Natural killer cell (primary cell): ENCODE measurements around the gene KRT13. TPM values are rescaled to one million over a fixed set of nuclear protein-coding genes. Genes with fewer than 3 reads are reported as not detected.

ENCODE experiments used
- ATAC-seq, 3 donors: fragments of 150-1000 bp in 2 of 3; fragments of 200-7000 bp in 1 of 3; cut with Tn5 transposase; 1 replicate in 1 of 3; 2 replicates in 2 of 3; pipeline ENCODE4 v1.10.0; 2021; ENCODE audit warnings: mild to moderate bottlenecking in 2 of 3, moderate library complexity in 2 of 3
- DNase-seq, 2 donors: peaks; one replicate each; pipeline versions ENCODE4 v3.0.0 to v3.0.0-alpha.2; 2013 to 2021; ENCODE audit warnings: mixed read lengths in 1 of 2
- H3K27ac ChIP-seq: one replicate; pipeline ENCODE4 v1.5.1; 2013; ENCODE audit warnings: mild to moderate bottlenecking, low read length
- H3K27me3 ChIP-seq: one replicate; pipeline ENCODE4 v1.6.1; 2013; ENCODE audit warnings: low read length; ENCODE audit not compliant: control insufficient read depth, insufficient read depth
- H3K36me3 ChIP-seq: one replicate; pipeline ENCODE4 v1.6.1; 2013; ENCODE audit warnings: low read length; ENCODE audit not compliant: control insufficient read depth, insufficient read depth
- H3K4me1 ChIP-seq: one replicate; pipeline ENCODE4 v1.6.1; 2013; ENCODE audit warnings: low read length; ENCODE audit not compliant: control insufficient read depth, insufficient read depth
- H3K4me3 ChIP-seq: one replicate; pipeline ENCODE4 v1.5.1; 2013; ENCODE audit warnings: low read length
- H3K9me3 ChIP-seq: one replicate; pipeline ENCODE4 v1.6.1; 2013; ENCODE audit warnings: low read length; ENCODE audit not compliant: control insufficient read depth, insufficient read depth
- H3K27ac Mint-ChIP-seq, 2 donors: one replicate each; pipeline ENCODE4 v1.8.0; 2022; ENCODE audit warnings: mild to moderate bottlenecking in 2 of 2, mixed read lengths in 2 of 2, moderate library complexity in 1 of 2
- H3K27me3 Mint-ChIP-seq, 2 donors: one replicate each; pipeline ENCODE4 v1.8.0; 2022; ENCODE audit warnings: low read depth in 2 of 2, mixed read lengths in 2 of 2
- H3K36me3 Mint-ChIP-seq: one replicate; pipeline ENCODE4 v1.8.0; 2022; ENCODE audit warnings: mixed read lengths
- H3K4me1 Mint-ChIP-seq, 2 donors: one replicate each; pipeline ENCODE4 v1.8.0; 2022; ENCODE audit warnings: mixed read lengths in 2 of 2
- H3K4me3 Mint-ChIP-seq: one replicate; pipeline ENCODE4 v1.8.0; 2022; ENCODE audit warnings: mild to moderate bottlenecking, moderate library complexity, mixed read lengths
- H3K9me3 Mint-ChIP-seq, 2 donors: one replicate each; pipeline ENCODE4 v1.8.0; 2022; ENCODE audit warnings: mixed read lengths in 2 of 2
- CTCF ChIP-seq: fragments of 200-600 bp; IDR thresholded peaks from one replicate; pipeline ENCODE4 v1.8.0; 2022; ENCODE audit warnings: antibody characterized with exemption
- WGBS: methylation state at CpG from one replicate; pipeline ENCODE4 v1.1.7; 2013; ENCODE audit warnings: missing lambda C conversion rate; ENCODE audit not compliant: insufficient coverage; 5-methylcytosine and 5-hydroxymethylcytosine counted together
- intact Hi-C: fragments of 100-400 bp; cut with micrococcal nuclease; formaldehyde crosslinking; loops from one replicate; pipeline ENCODE4 v1.14.2; 2022
- total RNA-seq, 4 donors: library from RNA; stranded (reverse); fragments of 120-200 nt in 1 of 4; gene quantifications; one replicate each; pipeline versions ENCODE4 v1.2.3 to v1.2.4, GENCODE V29; 2013 to 2022

Gene KRT13
- total RNA-seq, 3 donors from 2014 or later (not counting 1 experiment from before 2014, with no cell fraction given) = not detected

- H3K9me3 ChIP-seq = no peaks in the 10 kb centered on the region
- H3K4me3 ChIP-seq = no peak overlapping the region
- H3K9me3 Mint-ChIP-seq = no peaks in the 10 kb centered on the region
- DNase-seq (no peak), ATAC-seq (no peak)
- 66% methylated on average over 2 of the region's 4 CpGs for WGBS
- no peak overlapping the region for H3K4me3 Mint-ChIP-seq
- H3K27me3 ChIP-seq = peaks cover 15% of the 10 kb centered on the region
- intact Hi-C loops = no loop called here
- TF ChIP-seq CTCF = no peak
- H3K27ac Mint-ChIP-seq = no peak overlapping the region
- H3K4me1 Mint-ChIP-seq = peaks cover 0 to under 1% of the 10 kb centered on the region in 2 donors
- peaks cover 13% of the 10 kb centered on the region for H3K4me1 ChIP-seq
- no peaks in the 10 kb centered on the region for H3K36me3 Mint-ChIP-seq
- H3K27me3 Mint-ChIP-seq = peaks cover 8 to 18% of the 10 kb centered on the region in 2 donors
- no peaks in the 10 kb centered on the region for H3K36me3 ChIP-seq
- no peak overlapping the region for H3K27ac ChIP-seq
These were observed 17.8 kb upstream of the KRT13 start for GRCh38 chr17:41523225-41523593.

DNA sequence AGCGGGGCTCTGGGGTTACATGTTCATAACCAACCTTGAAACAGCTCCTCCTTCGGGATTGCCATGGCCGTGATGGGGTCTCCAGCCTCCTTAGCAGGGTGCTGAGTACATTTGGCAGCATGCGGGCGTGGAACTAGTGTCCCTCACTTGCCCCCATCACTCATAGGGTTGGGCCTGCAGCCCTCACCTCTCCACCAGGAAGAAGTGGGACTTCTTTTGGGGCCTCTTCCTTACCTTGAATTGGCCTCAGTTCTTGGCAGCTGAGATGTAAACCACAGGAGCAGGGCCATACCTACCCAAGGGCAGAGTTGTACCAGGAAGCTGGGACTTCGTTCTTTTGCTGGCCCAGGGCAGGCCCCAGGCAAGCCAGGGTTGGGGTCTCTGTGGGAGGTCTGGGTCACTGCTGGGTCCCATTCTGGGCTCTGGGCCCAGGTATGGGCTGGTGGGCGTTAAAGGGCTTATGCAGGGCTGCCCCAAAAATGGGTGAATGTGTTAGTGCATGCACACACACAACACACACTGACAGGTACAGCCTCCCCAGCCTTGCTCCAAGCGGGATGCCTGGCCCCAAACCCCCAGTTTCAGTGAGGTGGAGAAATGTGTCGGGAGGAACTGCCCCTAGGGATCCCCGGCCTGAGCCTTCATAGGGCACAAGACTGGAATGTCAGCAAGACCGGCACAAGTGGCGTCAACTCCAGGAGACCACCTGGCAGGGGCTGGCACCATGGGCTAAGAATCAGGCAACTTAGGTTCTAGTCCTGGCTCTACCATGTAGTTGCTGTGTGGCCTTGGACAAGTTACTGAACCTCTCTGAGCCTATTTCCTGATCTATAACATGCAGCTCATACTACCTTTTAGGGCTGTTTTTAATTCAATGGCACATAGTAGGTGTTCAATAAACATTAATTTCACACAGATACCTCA lies 17.2 kb upstream of the KRT13 start:
- H3K36me3 ChIP-seq = no peaks in the 10 kb centered on the region
- intact Hi-C loops = no loop called here
- Mint-ChIP-seq H3K27me3 (peaks cover 6 to 16% of the 10 kb centered on the region in 2 donors), H3K36me3 (no peaks in the 10 kb centered on the region), H3K4me1 (no peaks in the 10 kb centered on the region), H3K4me3 (no peak overlapping the region), H3K9me3 (no peaks in the 10 kb centered on the region), H3K27ac (no peak overlapping the region)
- DNase-seq (no peak), ATAC-seq (no peak)
- no peak overlapping the region for H3K27ac ChIP-seq
- H3K9me3 ChIP-seq = no peaks in the 10 kb centered on the region
- peaks cover 9% of the 10 kb centered on the region for H3K27me3 ChIP-seq
- 87% methylated on average over 11 of the region's 12 CpGs for WGBS
- peaks cover 7% of the 10 kb centered on the region for H3K4me1 ChIP-seq
- no peak for TF ChIP-seq CTCF
- no peak overlapping the region for H3K4me3 ChIP-seq

GRCh38 chr17:41521574-41522261 lies 16.3 kb upstream of the KRT13 start:
- Mint-ChIP-seq H3K36me3 (no peaks in the 10 kb centered on the region), H3K4me1 (no peaks in the 10 kb centered on the region), H3K27me3 (peaks cover under 1 to 8% of the 10 kb centered on the region in 2 donors), H3K27ac (no peak overlapping the region), H3K9me3 (no peaks in the 10 kb centered on the region), H3K4me3 (no peak overlapping the region)
- H3K9me3 ChIP-seq = no peaks in the 10 kb centered on the region
- 77% methylated on average over 6 of the region's 6 CpGs for WGBS
- peaks cover under 1% of the 10 kb centered on the region for H3K27me3 ChIP-seq
- intact Hi-C loops = no loop called here
- H3K36me3 ChIP-seq = no peaks in the 10 kb centered on the region
- no peak overlapping the region for H3K4me3 ChIP-seq
- no peak for DNase-seq
- no peak for ATAC-seq
- TF ChIP-seq CTCF = no peak
- H3K4me1 ChIP-seq = no peaks in the 10 kb centered on the region
- no peak overlapping the region for H3K27ac ChIP-seq
